GM18873 (cell line): ENCODE results near the gene MTFR1L.

Source experiments
- ATAC-seq: cut with Tn5 transposase; IDR thresholded peaks from one replicate; pipeline ENCODE4 v1.9.1; 2021; ENCODE audit warnings: mild to moderate bottlenecking, moderate library complexity, moderate number of reproducible peaks; ENCODE audit not compliant: unreplicated experiment, low FRiP score

MTFR1L gene

GRCh38 chr1:25819491-25820246 lies at the start of gene MTFR1L:
MTFR1L (plus strand) TSS chr1:25819954; CDS start chr1:25823105, 3,151 bp downstream.
- peak; percentile 65 for ATAC-seq

- ATAC-seq = no peak
Measured at GRCh38 chr1:25770541-25771220, 49.1 kb upstream of the MTFR1L start.

GRCh38 chr1:25771221-25772114 lies 48.3 kb upstream of the MTFR1L start:
- no peak for ATAC-seq

- no peak for ATAC-seq
Measured at GRCh38 chr1:25772164-25772563, 47.6 kb upstream of the MTFR1L start.

GRCh38 chr1:25772692-25773245 lies 47.0 kb upstream of the MTFR1L start:
- no peak for ATAC-seq

GRCh38 chr1:25773441-25774125 lies 46.2 kb upstream of the MTFR1L start:
- ATAC-seq = no peak

GRCh38 chr1:25774206-25774803 lies 45.4 kb upstream of the MTFR1L start:
- no peak for ATAC-seq

DNA sequence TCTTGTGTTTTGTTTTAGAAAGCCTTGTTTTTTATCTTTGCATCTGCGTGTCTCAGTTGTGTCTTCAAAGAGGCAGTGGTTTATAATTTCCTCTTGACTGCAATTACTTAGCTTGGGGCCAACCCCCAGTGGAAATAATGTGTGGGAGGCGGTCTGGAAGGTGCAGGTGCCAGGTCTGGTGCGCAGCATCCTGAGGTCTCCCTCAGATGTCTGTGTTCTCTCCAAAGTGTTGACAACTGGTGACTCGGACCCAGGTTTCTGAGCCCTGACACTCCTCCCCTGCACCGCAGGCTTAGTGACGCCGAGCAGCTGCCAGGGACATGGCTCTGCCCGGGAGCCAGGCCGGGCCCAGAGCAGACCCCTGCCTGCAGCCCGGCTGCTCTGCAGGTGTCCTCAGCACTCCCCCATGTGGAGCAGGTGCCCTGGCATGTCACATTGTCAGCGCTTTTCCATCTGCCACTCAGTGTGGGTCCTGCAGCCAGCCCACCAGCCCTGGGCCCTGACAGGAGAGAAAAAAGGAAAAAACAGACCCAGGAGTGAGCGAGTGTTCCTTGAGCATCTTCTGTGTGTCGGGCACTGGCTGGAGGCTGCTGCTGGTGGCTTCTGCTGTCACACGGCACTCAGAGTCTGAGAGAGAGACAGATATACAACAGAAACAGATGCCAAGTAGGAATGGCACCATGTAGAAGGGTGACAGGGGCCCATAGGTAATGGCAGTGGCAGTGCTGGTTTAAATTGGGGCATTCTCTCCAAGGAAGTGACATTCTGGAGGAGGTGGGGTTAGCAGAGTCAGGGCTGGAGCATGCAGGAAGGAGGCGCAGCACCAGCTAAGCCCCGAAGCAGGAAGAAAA lies 44.6 kb upstream of the MTFR1L start:
- no peak for ATAC-seq

- ATAC-seq = no peak
Measured at GRCh38 chr1:25779388-25779787, 40.4 kb upstream of the MTFR1L start.

DNA sequence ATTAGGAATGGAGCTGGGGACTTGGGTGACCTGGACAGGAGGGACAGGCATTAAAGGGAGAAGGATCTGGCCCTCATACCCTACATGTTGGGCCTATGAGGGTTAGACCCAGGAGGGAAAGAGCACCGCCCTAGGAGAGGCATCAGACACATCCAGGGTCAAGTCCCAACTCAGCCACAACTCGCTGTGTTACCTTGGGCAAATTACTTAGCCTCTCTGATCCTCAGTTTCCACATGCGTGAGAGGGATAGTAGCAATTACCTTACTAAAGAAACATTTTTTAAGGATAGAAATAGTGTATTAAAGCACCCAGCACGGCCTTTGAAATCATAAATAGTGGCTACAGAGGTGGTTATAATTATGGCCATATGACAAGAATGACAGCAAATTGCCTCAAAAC lies 39.9 kb upstream of the MTFR1L start:
- ATAC-seq = no peak

DNA sequence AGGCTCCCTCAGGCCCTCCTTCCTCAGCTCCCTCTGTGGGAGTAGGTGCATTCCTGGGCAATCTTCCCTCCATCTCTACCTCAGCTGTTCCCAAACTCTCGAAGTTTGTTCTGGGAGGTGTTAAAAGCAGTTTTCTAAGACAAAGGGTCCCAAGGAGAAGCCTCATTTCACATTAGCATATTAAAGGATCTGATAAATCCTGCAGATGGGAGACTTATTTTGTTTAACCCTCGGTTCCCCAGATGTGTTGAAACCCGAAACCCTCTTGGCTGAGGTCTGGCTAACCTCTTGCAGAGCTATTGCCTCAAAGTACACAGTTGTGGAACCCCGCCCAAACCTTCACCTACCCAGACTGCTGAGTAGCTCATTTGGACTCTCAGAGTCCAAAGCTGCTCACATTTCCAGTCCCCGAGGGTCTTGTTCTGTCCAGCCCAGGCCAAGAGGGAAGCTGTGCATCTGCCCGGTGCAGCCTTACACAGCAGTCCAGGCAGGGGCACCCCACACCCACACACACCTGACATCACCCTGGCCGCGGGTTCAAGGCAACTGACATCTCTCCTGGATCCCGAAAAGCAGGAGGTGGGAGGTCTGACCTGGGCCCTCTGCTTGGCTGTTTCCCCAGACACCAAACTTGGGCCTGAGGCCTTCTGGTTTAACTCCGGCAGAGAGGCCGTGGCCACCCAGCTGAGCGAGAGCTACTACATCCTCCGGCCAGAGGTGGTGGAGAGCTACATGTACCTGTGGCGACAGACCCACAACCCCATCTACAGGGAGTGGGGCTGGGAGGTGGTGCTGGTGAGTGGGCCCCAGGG lies 39.2 kb upstream of the MTFR1L start:
- no peak for ATAC-seq

DNA sequence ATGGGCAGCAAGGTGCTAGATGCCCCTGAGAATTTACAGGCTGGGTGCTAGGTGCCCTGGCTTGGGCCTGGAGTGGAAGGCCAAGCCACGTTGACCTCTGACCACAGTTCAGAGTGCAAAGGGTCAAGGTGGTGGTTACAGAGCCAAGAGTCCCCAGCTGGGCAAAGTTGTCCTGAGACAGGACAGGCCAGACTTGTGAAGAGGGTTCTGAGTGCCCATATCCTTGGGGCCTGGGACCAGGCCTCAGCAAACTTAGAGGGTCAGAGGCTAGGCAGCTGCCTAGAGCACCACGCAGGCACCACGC lies 38.7 kb upstream of the MTFR1L start:
- ATAC-seq = no peak

DNA sequence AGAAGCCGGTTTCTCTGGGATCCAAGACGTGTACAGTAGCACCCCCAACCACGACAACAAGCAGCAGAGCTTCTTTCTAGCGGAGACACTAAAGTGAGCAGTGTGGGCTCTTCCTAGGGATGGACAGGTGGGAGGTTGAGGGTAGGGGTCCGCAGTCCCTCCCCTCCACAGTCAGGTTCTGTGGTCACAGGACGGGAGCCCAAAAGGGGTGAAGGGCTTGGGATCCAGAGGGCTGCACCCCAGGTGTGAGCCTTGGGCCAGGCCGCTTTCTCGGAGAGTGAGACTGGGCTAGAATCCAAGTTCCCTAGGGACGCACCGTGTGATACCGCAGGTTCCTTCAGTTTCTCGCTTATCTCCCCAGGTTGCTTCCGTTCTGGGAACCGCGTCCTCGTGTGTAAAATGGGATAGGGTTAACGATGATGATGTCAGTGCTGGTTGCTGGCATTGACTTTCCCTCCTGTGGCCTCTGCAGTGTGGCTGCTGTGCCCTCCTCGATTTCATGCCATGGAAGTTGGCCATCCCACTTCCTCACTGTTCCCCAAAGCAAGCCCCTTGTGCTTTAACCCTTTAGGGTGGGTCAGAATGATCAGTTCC lies 37.0 kb upstream of the MTFR1L start:
- ATAC-seq = no peak

DNA sequence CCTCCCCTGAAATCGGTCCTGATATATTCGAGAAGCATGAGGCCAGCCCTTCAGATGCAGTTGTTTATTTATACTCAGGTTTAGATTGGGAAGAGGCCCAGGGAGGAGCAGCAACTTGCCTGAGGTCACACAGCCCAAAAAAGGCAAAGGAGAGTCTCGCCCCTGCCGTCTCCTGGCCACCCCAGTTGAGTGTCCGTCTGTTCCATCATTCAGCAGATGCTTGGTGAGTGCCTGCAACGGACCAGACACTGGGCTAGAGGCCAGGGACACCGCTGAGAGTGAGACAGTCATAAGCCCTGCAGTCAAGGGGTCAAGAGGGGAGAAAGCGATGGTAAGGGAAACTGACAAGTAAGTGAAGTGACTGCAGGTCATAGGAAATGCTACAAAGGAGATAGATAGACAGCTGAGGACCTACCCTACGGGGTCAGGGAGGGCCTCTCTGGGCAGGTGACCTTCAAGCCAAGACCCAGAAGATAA lies 35.1 kb upstream of the MTFR1L start:
- ATAC-seq = no peak

GRCh38 chr1:25785333-25786067 lies 34.3 kb upstream of the MTFR1L start:
- no peak for ATAC-seq

GRCh38 chr1:25786887-25787759 lies 32.6 kb upstream of the MTFR1L start:
- ATAC-seq = no peak
